CD4-positive, alpha-beta T cell treated with Interleukin-17A for 1 hour (primary cell): ENCODE measurements around the gene TMEM30B.

Experiments used
- DNase-seq: peaks from one replicate; pipeline ENCODE4 v3.0.0-alpha.2; 2020

The TMEM30B gene

DNA sequence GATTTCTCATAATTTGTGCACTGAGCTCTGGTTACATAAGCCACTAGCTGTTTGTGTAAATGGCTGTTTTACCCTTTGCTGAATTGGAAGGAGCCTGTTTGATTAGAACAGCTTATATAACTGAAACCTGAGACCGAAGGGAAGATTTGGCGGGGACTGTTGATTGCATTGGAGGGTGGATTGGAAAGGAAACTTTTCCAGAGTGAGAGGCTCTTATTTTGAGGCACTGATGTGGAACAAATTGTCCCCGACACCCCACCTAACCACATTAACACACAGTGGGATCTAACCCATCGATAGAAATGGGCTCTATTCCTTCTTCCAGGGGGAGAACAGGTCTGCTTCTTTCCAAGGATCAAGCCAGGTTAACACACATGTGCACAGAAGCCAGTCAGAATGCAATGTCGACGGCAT lies 51.7 kb downstream of the TMEM30B start:
- no peak for DNase-seq

DNA sequence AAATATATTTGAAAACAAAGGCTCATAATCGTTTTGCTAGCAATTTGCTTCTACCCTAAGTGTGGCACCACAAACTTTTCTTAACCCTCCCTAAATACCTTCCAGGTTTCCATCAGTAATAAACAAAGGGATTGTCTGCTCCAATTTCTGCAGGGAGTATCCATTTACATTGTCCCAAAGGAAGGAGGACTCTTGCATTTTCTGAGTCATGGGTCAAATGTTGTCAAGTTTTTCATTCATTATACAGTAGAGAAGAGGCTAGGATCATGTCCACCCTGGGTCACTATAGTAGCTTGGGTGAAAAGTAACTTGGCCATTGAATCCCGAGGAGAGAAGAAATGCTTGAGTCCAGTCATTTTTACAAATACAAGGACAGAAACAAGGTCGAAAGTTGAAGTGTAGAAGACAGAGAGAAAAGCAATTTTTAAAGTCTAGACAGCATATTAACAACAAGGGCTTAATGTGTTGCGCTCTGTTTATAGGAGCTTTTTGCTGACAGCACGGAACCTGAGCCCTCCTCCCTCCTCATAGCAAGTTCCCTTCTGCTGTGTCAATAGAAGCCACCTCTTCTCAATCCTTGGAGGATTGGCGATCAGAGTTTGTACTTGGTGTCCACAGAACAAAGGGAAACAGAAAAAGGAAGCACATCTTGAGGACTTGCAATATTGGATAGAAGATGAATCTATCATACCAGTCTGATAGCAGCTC lies 53.1 kb downstream of the TMEM30B start:
- DNase-seq = no peak
